IMR-90 (cell line): ENCODE results near the gene PTPRN2. TPM values are rescaled to one million over a fixed set of nuclear protein-coding genes. Genes with fewer than 3 reads are reported as not detected.

Experiments
- ATAC-seq: fragments of 200-7000 bp; cut with Tn5 transposase; 2 replicates; pipeline ENCODE4 v1.9.1; 2020; ENCODE audit warnings: low read depth, mild to moderate bottlenecking, moderate library complexity
- BruUV-seq: library from RNA; stranded (reverse); fragments of 400-500 nt; replicated peaks from 2 replicates; lab custom pipeline; 2021; lab: Mats Ljungman, UMichigan
- CTCF ChIA-PET: fragments of 300-600 bp; formaldehyde crosslinking; extraction: SDS; loops from one replicate; lab custom pipeline; 2021; ENCODE audit warnings: antibody characterized with exemption; lab: Yijun Ruan, JAX
- POLR2A ChIA-PET: fragments of 300-600 bp; sonication (Branson Sonifier 250); formaldehyde crosslinking; loops from one replicate; lab custom pipeline; 2022; ENCODE audit warnings: antibody characterized with exemption; ENCODE audit not compliant: unreplicated experiment; lab: Charles Lee
- DNase-seq: peaks from one replicate; pipeline ENCODE4 v3.0.0; 2013
- H2AFZ ChIP-seq: replicated peaks from 2 replicates; pipeline ENCODE3; 2013; ENCODE audit warnings: low read length, mild to moderate bottlenecking; ENCODE audit not compliant: poor library complexity
- H2AK5ac ChIP-seq: 2 replicates; pipeline ENCODE4 v1.6.1; 2013; ENCODE audit warnings: low read depth, low read length, inconsistent platforms
- H2AK9ac ChIP-seq: replicated peaks from 2 replicates; pipeline ENCODE3; 2013; ENCODE audit warnings: mild to moderate bottlenecking, low read depth, low read length, moderate library complexity; ENCODE audit not compliant: poor library complexity
- H2BK120ac ChIP-seq: 2 replicates; pipeline ENCODE4 v1.6.1; 2013; ENCODE audit warnings: low read depth, low read length, inconsistent platforms
- H2BK15ac ChIP-seq: 3 replicates; pipeline ENCODE4 v1.6.1; 2013; ENCODE audit warnings: low read depth, low read length, inconsistent platforms
- H2BK20ac ChIP-seq: 2 replicates; pipeline ENCODE4 v1.6.1; 2013; ENCODE audit warnings: low read depth, mild to moderate bottlenecking, inconsistent platforms, low read length, moderate library complexity
- H2BK5ac ChIP-seq: 2 replicates; pipeline ENCODE4 v1.6.1; 2013; ENCODE audit warnings: mild to moderate bottlenecking, low read depth, low read length, inconsistent platforms; ENCODE audit not compliant: poor library complexity, severe bottlenecking
- H3K14ac ChIP-seq: replicated peaks from 2 replicates; pipeline ENCODE4 v1.6.1; 2013; ENCODE audit warnings: low read depth, low read length, inconsistent platforms
- H3K18ac ChIP-seq: 2 replicates; pipeline ENCODE4 v1.6.1; 2013; ENCODE audit warnings: low read depth, low read length, control low read depth
- H3K23ac ChIP-seq: 2 replicates; pipeline ENCODE4 v1.6.1; 2013; ENCODE audit warnings: low read depth, low read length, inconsistent platforms
- H3K27ac ChIP-seq: 2 replicates; pipeline ENCODE4 v1.5.1; 2013; ENCODE audit warnings: mild to moderate bottlenecking, control low read depth, low read length; ENCODE audit not compliant: insufficient read depth
- H3K27me3 ChIP-seq: 2 replicates; pipeline ENCODE4 v1.6.1; 2013; ENCODE audit warnings: low read length; ENCODE audit not compliant: control insufficient read depth, insufficient read depth
- H3K36me3 ChIP-seq: 2 replicates; pipeline ENCODE4 v1.6.1; 2013; ENCODE audit warnings: low read length, mixed read lengths; ENCODE audit not compliant: control insufficient read depth, insufficient read depth
- H3K4ac ChIP-seq: 2 replicates; pipeline ENCODE4 v1.6.1; 2013; ENCODE audit warnings: low read depth, low read length, inconsistent platforms
- H3K4me1 ChIP-seq: 2 replicates; pipeline ENCODE4 v1.6.1; 2013; ENCODE audit warnings: low read length, mixed read lengths; ENCODE audit not compliant: control insufficient read depth, insufficient read depth
- H3K4me2 ChIP-seq: 2 replicates; pipeline ENCODE4 v1.6.1; 2013; ENCODE audit warnings: low read depth, mild to moderate bottlenecking, control low read depth, low read length, moderate library complexity
- H3K4me3 ChIP-seq: 2 replicates; pipeline ENCODE4 v1.5.1; 2013; ENCODE audit warnings: low read depth, mild to moderate bottlenecking, control low read depth, low read length, moderate library complexity; ENCODE audit not compliant: insufficient read depth
- H3K56ac ChIP-seq: 2 replicates; pipeline ENCODE4 v1.6.1; 2013; ENCODE audit warnings: low read length, inconsistent platforms; ENCODE audit not compliant: insufficient read depth; ENCODE audit errors: extremely low read depth
- H3K79me1 ChIP-seq, 2 experiments: 2 replicates each; pipeline ENCODE4 v1.6.1; 2013; ENCODE audit warnings: low read length in 2 of 2, inconsistent platforms in 1 of 2, low read depth in 1 of 2
- H3K9ac ChIP-seq: 2 replicates; pipeline ENCODE4 v1.6.1; 2013; ENCODE audit warnings: low read depth, low read length, control low read depth
- H3K9me1 ChIP-seq: 2 replicates; pipeline ENCODE4 v1.6.1; 2013; ENCODE audit warnings: low read length, inconsistent platforms; ENCODE audit not compliant: insufficient read depth
- H3K9me3 ChIP-seq: 2 replicates; pipeline ENCODE4 v1.6.1; 2013; ENCODE audit warnings: low read length; ENCODE audit not compliant: control insufficient read depth, insufficient read depth
- H4K20me1 ChIP-seq: 2 replicates; pipeline ENCODE4 v1.6.1; 2013; ENCODE audit warnings: low read length, inconsistent platforms; ENCODE audit not compliant: insufficient read depth
- H4K5ac ChIP-seq: 2 replicates; pipeline ENCODE4 v1.6.1; 2013; ENCODE audit warnings: mild to moderate bottlenecking, low read depth, low read length, control low read depth
- H4K8ac ChIP-seq, 2 experiments: 2 replicates each; pipeline ENCODE4 v1.6.1; 2013; ENCODE audit warnings: low read depth in 2 of 2, low read length in 2 of 2, control low read depth in 1 of 2, inconsistent platforms in 1 of 2
- H4K91ac ChIP-seq: 2 replicates; pipeline ENCODE4 v1.6.1; 2013; ENCODE audit warnings: low read depth, low read length, inconsistent platforms; ENCODE audit not compliant: insufficient read depth
- BHLHE40 ChIP-seq: fragments of 150-350 bp; IDR thresholded peaks from 2 replicates; pipeline ENCODE4 v1.6.1; 2016; ENCODE audit warnings: mild to moderate bottlenecking, low read depth, low read length
- CEBPB ChIP-seq: IDR thresholded peaks from 2 replicates; pipeline ENCODE4 v1.6.1; 2012; ENCODE audit warnings: low read depth, low read length, improper control_type of control experiment
- CHD1 ChIP-seq: IDR thresholded peaks from 2 replicates; pipeline ENCODE4 v1.6.1; 2012; ENCODE audit warnings: low read depth, low read length, improper control_type of control experiment
- FOS ChIP-seq: fragments of 150-350 bp; IDR thresholded peaks from 2 replicates; pipeline ENCODE4 v1.6.1; 2016; ENCODE audit warnings: low read depth, low read length
- MAFK ChIP-seq: IDR thresholded peaks from 2 replicates; pipeline ENCODE4 v1.6.1; 2012; ENCODE audit warnings: low read depth, low read length, improper control_type of control experiment
- MAZ ChIP-seq: IDR thresholded peaks from 2 replicates; pipeline ENCODE4 v1.6.1; 2012; ENCODE audit warnings: low read depth, mild to moderate bottlenecking, low read length, improper control_type of control experiment, moderate library complexity, borderline replicate concordance
- MXI1 ChIP-seq: IDR thresholded peaks from 2 replicates; pipeline ENCODE4 v1.6.1; 2012; ENCODE audit warnings: low read depth, mild to moderate bottlenecking, low read length, moderate library complexity, borderline replicate concordance
- NFE2L2 ChIP-seq: fragments of 150-350 bp; IDR thresholded peaks from 2 replicates; pipeline ENCODE4 v1.6.1; 2016; ENCODE audit warnings: low read depth, mild to moderate bottlenecking, low read length
- POLR2A ChIP-seq: IDR thresholded peaks from 2 replicates; pipeline ENCODE4 v1.6.1; 2012; ENCODE audit warnings: mild to moderate bottlenecking, low read depth, low read length
- RAD21 ChIP-seq: IDR thresholded peaks from 2 replicates; pipeline ENCODE4 v1.6.1; 2012; ENCODE audit warnings: low read length, improper control_type of control experiment
- RCOR1 ChIP-seq: IDR thresholded peaks from 2 replicates; pipeline ENCODE4 v1.6.1; 2012; ENCODE audit warnings: mild to moderate bottlenecking, low read length, improper control_type of control experiment; ENCODE audit not compliant: insufficient replicate concordance
- RFX5 ChIP-seq: IDR thresholded peaks from 2 replicates; pipeline ENCODE4 v1.8.0; 2012; ENCODE audit warnings: low read depth, mild to moderate bottlenecking, low read length, moderate library complexity
- SMC3 ChIP-seq: fragments of 150-350 bp; IDR thresholded peaks from 2 replicates; pipeline ENCODE4 v1.6.1; 2016; ENCODE audit warnings: low read depth, mild to moderate bottlenecking, antibody characterized with exemption, low read length, moderate library complexity
- WGBS, 2 experiments: methylation state at CpG; one replicate each; pipeline versions ENCODE4 v1.1.5 to v1.1.7; 2013; ENCODE audit warnings: missing lambda C conversion rate in 2 of 2; ENCODE audit not compliant: insufficient read length in 1 of 2; ENCODE audit errors: extremely low coverage in 2 of 2; 5-methylcytosine and 5-hydroxymethylcytosine counted together
- dilution Hi-C: fragments of 300-500 bp; cut with HindIII; formaldehyde crosslinking; loops from one replicate; pipeline ENCODE4 v1.14.3; 2018; ENCODE audit warnings: low sequenced_read_pairs; ENCODE audit not compliant: unreplicated experiment
- in situ Hi-C: fragments of 300-500 bp; cut with MboI; formaldehyde crosslinking; loops from 3 replicates; pipeline ENCODE4 v1.14.3; 2019; ENCODE audit warnings: low sequenced_read_pairs, inconsistent platforms, mixed read lengths
- intact Hi-C: fragments of 100-400 bp; cut with micrococcal nuclease; formaldehyde crosslinking; loops from 2 replicates; pipeline ENCODE4 v1.10.0; 2022
- polyA plus RNA-seq, 3 experiments: library from polyadenylated mRNA; depleted of rRNA; stranded (reverse); fragments of >200 nt; gene quantifications; 2 replicates each; pipeline ENCODE4 v1.2.3, GENCODE V29; 2012; ENCODE audit warnings: low replicate concordance in 1 of 3
- total RNA-seq: library from RNA; depleted of rRNA; stranded (reverse); fragments of >200 nt; gene quantifications from 2 replicates; pipeline ENCODE4 v1.2.3, GENCODE V29; 2012
- TF ChIP-seq, protein P1 (sequence below): fragments of 150-350 bp; IDR thresholded peaks from 2 replicates; pipeline ENCODE4 v1.6.1; 2016; ENCODE audit warnings: low read depth, mild to moderate bottlenecking, low read length, moderate library complexity, borderline replicate concordance
- TF ChIP-seq, protein P2 (sequence below): fragments of 150-350 bp; IDR thresholded peaks from 2 replicates; pipeline ENCODE4 v1.6.1; 2017; ENCODE audit warnings: mild to moderate bottlenecking, antibody characterized with exemption, low read length, low read depth
- TF ChIP-seq, protein P3 (sequence below): conservative IDR thresholded peaks from 2 replicates; pipeline ENCODE4 v1.5.1; 2012; ENCODE audit warnings: mild to moderate bottlenecking, low read depth, low read length, improper control_type of control experiment

Gene PTPRN2
- total and polyA plus RNA-seq, 2 of the 4 experiments (the other 2 are of a cell fraction) = 0.03 TPM; not detected in 1

DNA sequence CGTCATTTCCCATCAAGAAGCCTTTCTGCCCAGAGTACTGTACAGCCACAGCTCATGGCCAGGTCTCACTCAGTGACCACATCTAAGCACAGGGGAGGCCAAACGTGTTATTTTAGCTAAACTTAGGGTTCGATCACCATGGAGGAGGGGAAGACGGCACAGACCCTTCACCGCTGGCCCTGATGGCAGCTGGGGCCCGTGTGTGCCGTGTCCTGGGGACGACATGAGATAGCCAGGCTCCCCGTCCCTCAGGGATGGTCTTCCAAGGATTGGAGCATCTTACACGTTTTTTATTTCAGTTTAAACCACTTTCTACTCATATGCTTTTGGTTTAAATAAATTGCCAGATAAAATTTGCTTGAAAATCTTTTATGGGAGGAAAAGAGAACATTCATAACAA lies 737.9 kb downstream of the PTPRN2 start:
- no peak overlapping the region for H2BK5ac ChIP-seq
- no peak overlapping the region for H2AK9ac ChIP-seq
- H3K56ac ChIP-seq = no peak overlapping the region
- H3K9me1 ChIP-seq = no peaks in the 10 kb centered on the region
- no peak overlapping the region for H2AFZ ChIP-seq
- no peak overlapping the region for H3K18ac ChIP-seq
- H3K27ac ChIP-seq = no peak overlapping the region
- H3K14ac ChIP-seq = no peak overlapping the region
- DNase-seq (no peak), ATAC-seq (no peak)
- no peak overlapping the region for H3K4ac ChIP-seq
- H3K27me3 ChIP-seq = no peaks in the 10 kb centered on the region
- H3K9me3 ChIP-seq = peaks cover 56% of the 10 kb centered on the region
- H3K79me1 ChIP-seq = no peaks in the 10 kb centered on the region
- no peak overlapping the region for H3K23ac ChIP-seq
- ChIA-PET POLR2A (no interaction called here), CTCF (no interaction called here)
- in situ Hi-C loops (no loop called here), dilution Hi-C loops (no loop called here), intact Hi-C loops (no loop called here)
- H4K5ac ChIP-seq = no peak overlapping the region
- no peak overlapping the region for H2BK15ac ChIP-seq
- no peak overlapping the region for H4K8ac ChIP-seq
- no peak overlapping the region for H3K9ac ChIP-seq
- H2AK5ac ChIP-seq = no peak overlapping the region
- no peaks in the 10 kb centered on the region for H3K4me1 ChIP-seq
- BruUV-seq = no TSS peak
- no peak overlapping the region for H2BK120ac ChIP-seq
- no peaks in the 10 kb centered on the region for H4K20me1 ChIP-seq
- TF ChIP-seq MAZ = no peak
- no peak for TF ChIP-seq POLR2A
- no peak for TF ChIP-seq RAD21
- no peak for TF ChIP-seq CEBPB
- no peak for TF ChIP-seq MAFK
- no peak for TF ChIP-seq SMC3
- no peak for TF ChIP-seq NFE2L2
- TF ChIP-seq, protein P1, sequence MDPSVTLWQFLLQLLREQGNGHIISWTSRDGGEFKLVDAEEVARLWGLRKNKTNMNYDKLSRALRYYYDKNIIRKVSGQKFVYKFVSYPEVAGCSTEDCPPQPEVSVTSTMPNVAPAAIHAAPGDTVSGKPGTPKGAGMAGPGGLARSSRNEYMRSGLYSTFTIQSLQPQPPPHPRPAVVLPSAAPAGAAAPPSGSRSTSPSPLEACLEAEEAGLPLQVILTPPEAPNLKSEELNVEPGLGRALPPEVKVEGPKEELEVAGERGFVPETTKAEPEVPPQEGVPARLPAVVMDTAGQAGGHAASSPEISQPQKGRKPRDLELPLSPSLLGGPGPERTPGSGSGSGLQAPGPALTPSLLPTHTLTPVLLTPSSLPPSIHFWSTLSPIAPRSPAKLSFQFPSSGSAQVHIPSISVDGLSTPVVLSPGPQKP = no peak
- no peak for TF ChIP-seq RCOR1
- TF ChIP-seq FOS = no peak
- no peak for TF ChIP-seq CHD1
- TF ChIP-seq, protein P2, sequence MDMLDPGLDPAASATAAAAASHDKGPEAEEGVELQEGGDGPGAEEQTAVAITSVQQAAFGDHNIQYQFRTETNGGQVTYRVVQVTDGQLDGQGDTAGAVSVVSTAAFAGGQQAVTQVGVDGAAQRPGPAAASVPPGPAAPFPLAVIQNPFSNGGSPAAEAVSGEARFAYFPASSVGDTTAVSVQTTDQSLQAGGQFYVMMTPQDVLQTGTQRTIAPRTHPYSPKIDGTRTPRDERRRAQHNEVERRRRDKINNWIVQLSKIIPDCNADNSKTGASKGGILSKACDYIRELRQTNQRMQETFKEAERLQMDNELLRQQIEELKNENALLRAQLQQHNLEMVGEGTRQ = no peak
- TF ChIP-seq, protein P3, sequence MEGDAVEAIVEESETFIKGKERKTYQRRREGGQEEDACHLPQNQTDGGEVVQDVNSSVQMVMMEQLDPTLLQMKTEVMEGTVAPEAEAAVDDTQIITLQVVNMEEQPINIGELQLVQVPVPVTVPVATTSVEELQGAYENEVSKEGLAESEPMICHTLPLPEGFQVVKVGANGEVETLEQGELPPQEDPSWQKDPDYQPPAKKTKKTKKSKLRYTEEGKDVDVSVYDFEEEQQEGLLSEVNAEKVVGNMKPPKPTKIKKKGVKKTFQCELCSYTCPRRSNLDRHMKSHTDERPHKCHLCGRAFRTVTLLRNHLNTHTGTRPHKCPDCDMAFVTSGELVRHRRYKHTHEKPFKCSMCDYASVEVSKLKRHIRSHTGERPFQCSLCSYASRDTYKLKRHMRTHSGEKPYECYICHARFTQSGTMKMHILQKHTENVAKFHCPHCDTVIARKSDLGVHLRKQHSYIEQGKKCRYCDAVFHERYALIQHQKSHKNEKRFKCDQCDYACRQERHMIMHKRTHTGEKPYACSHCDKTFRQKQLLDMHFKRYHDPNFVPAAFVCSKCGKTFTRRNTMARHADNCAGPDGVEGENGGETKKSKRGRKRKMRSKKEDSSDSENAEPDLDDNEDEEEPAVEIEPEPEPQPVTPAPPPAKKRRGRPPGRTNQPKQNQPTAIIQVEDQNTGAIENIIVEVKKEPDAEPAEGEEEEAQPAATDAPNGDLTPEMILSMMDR = no peak
- no peak for TF ChIP-seq MXI1
- TF ChIP-seq RFX5 = no peak
- TF ChIP-seq BHLHE40 = no peak
- 100% methylated on average over 1 of the region's 10 CpGs; no CpG with 5 or more reads in 1 of the 2 experiments for WGBS, 2 experiments
- no peak overlapping the region for H2BK20ac ChIP-seq
- H3K36me3 ChIP-seq = no peaks in the 10 kb centered on the region
- no peak overlapping the region for H3K4me2 ChIP-seq
- no peak overlapping the region for H3K4me3 ChIP-seq
- H4K91ac ChIP-seq = no peak overlapping the region
